ENCODE results near the gene KLHL18. TPM values are rescaled to one million over a fixed set of nuclear protein-coding genes. Genes with fewer than 3 reads are reported as not detected.
"Not testable (repeated sequence)": the region's sequence is repeated elsewhere in the genome, so short reads cannot be mapped to it uniquely, and the experiment has no call there.

KLHL18 gene
- total RNA-seq, 1 donor from 2014 or later = 20.3 TPM

DNA sequence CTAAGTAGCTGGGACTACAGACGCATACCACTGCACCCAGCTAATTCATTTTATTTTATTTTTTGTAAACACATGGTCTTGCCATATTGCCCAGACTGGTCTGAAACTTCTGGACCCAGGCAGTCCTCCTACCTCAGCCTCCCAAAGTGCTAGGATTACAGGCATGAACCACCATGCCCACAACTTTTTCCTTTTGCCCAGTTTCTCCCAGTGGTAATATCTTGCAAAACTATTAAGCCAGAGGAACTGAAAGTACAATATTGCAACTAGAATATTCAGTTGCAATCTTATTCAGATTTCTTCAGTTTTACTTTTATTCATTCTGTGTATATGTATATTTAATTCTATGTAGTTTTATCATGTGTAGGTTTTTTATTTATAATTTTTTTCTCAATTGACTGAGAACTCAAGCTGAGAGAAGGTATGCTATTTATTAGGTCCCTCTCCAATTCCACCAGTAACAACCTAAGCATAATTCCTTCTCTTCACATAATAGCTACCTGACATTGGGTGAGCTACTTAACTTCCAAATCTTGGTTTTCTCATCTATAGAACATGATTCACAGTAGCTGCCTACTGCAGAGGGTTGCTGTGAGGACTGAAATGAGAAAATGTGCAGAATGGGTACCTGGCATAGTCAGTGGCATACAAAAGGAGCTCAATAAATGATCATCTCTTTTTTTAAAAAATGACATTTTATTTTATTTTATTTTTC lies 30.8 kb downstream of the KLHL18 start:
- no peak for DNase-seq (ENCODE audit: low read depth in 2 of 2)

DNA sequence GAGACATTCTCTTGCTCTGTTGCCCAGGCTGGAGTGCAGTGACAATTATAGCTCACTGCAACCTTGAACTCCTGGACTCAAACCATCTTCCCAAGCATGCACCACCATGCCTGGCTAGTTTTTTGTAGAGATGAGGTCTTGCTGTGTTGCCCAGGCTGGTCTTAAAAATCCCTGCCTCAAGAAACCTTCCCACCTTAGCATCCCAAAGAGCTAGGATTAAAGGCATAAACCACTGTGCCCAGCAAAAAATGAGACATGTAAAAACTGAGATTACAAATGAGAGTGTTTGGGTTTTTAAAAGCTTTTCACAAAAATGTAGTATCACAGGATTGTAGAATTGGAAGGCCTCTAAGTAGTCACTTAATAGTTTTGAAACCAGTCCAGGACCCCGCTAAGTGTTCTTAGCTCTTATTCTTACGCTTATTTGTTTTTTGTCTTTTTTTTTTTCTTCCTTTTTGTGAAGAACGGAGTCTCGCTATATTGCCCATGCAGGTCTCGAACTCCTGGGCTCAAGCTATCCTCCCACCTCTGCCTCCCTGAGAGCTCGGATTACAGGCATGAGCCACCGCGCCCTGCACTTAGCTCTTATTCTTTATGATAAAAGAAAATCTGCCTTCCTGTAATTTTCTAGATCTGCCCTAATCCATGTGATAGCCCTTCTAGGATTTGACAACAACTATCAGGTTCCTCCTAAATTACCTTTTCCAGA lies 31.5 kb downstream of the KLHL18 start:
- no peak for DNase-seq (ENCODE audit: low read depth in 2 of 2)

DNA sequence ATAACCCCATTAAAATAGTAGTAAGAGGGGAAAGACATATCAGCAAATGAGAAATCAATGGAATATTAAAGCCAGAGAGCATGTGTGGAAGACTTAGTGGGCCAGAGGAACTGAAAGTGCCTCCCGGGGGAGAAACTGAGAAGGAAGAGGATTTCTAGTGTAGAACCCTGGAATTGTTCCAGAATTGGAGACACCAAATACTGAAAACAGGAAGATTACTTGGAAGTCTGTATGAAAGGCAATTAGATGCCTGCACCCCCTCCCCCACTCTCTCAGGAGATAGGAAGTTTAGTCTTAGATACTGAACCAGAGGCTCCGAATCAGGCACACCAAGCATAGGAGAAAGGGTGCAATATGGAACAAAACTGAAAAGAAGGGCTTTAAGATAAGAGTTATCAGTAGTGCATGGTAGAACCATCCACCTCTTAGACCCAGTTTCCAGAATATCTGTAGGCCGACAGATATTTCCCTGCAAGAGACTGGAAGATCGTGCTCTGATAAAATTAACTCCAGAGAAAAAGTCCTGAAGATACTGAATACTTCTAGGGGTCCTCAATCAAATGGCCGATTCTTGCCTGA lies 32.4 kb downstream of the KLHL18 start:
- peak in 1 of 2 donors; percentile 71 for DNase-seq (ENCODE audit: low read depth in 2 of 2)

DNA sequence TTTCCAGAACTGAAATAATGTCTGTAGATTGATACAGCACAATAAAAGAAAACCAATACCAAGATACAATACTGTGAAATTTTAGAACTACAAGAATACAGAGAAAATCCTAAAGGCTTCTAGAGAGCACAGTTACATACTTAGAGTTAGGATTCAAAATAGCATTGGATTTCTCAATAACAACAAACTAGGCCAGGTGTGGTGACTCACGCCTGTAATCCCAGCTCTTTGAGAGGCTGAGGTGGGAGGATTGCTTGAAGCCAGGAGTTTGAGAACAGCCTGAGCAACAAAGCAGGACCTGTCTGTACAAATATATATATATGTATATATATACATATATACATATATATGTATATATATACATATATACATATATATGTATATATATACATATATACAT lies 33.4 kb downstream of the KLHL18 start:
- DNase-seq (ENCODE audit: low read depth in 2 of 2) = not testable (repeated sequence)

DNA sequence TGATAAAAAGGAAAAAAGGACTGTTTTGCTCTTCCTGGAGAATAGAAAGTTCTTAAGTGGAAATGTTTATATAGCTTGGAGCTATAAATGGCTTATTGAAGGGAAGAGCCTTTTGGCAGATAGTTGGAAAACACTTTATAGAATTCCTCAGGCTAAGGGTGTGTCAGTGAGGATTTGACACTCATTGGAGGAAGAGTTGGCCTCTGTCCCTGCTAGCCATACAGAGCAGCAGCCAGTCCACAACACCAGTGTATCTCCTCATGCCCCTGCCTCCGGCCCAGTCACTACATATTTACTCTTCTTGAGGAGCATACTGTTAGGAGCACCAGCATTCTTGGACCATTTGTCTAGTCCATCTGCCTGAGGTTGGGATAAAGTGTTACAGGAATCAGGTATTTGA lies 36.2 kb downstream of the KLHL18 start:
- DNase-seq (ENCODE audit: low read depth in 2 of 2) = no peak

DNA sequence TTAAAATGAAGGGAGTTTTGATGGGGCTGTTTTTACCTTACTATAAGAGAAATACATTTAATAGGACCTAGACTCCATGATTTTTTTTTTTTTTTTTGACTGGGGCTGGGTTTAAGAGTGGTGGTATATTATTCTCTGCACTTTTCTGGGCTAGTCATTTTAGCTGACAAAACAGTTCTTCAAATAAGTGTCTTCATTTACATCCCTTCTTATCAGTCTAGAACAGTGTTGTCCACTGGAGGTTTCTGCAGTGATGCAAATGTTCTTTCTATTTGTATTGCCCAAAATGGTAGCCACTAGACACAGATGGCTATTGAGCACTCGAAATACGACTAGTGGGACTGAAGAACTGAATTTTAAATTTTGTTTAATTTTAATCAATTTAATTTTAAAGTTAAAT lies 37.2 kb downstream of the KLHL18 start:
- no peak for DNase-seq (ENCODE audit: low read depth in 2 of 2)

DNA sequence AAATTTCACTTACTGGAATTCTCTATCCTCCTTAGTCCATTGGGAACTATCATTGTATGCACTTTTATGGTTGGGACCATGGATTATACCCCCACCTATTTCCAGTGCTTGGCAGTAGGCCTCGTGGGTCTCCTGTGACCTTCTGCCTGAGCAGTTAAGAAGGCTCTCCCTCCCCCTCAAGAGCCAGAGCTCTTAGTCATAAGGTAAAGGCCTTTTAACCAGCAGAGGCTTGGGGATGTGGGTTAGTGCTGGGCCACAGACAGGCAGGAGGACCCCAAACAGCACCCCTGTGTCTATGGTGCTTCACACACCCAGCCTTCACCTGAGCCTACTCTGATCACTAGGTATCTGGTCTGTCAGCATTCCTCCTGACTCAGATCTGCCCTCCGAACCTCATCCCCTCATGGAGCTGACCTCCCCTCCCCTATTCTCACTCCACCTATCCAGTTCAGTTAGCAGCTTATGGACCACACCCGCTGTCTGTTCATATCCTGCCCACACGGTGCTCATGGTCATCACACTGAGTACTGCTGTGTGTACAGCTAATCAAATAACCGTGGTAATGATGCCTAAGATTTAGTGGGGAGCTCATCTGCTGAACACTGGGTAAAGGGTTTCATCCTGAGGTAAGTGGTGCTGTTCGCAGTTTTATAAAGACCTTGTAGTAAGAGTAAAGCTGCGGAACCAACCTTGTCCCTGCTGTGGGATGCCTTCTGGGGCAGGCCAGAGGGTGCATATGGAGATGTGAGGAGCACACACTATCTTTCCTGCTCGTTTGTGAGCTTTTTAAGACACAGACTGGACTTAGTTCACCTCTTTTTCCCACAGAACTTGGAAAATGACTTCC lies 40.9 kb downstream of the KLHL18 start:
- no peak for DNase-seq (ENCODE audit: low read depth in 2 of 2)

DNA sequence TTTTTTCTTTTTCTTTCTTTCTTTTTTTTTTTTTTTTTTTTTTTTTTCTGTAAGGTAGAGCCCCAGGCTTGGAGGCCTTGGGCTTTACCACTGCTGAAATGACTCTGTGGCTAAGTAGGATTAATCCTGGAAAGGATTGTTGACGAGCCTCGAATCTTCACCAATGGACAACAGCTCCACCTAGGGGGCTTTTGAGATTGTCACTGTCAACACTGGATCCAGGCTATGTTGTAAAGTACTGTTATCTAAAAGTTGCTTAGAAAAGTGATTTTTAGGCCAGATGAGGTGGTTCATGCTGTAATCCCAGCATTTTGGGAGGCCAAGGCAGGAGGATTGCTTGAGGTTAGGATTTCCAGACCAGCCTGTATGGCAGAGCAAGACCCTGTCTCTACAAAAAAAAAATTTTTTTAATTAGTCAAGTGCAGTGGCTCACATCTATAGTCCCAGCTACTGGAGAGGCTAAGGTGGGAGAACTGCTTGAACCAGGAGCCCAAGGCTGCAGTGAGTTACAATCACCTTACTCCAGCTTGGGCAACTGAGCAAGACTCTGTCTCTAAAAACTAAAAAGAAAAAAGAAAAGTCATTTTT lies 41.6 kb downstream of the KLHL18 start:
- peak; percentile 79 to 81 for DNase-seq (ENCODE audit: low read depth in 2 of 2)

DNA sequence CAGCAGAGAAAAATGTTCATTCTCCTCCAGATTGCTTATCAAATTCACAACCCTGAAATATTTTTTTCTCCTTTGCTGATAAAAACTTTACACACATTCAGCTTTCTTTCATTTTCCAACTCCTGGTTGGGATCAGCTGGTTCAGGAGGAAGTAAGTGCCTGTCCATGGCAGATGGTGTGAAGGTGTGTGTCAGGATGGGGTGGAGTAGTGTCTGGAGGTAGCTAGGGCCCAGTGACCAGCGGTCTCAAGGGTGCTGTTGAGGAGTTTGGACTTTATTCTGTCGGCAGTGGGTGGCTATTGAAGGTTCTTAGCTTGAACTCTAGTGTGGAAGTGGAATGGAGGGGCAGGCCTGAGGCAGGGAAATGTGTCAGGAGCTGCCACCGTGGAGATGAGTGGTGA lies 51.2 kb downstream of the KLHL18 start:
- DNase-seq (ENCODE audit: low read depth in 2 of 2) = no peak

DNA sequence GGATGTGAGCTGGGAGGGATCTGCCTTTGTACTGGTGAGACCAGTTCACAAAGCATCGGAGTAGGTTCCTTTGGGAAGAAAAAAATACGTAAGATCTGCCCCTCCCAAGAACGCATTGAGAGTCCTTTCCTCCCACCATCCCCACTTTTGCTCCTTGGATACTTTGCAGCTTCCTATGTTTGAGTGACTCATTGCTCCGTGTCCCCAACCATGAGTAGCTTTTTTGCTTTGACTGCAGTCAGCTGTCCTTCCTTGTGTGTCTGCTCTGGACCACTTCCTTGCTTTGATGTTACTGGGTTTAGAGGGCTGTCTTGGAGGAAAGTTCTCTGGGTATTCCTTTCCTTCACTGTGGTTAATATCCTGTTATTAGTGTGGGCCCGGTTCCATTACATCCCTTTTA lies 54.9 kb downstream of the KLHL18 start:
- peak in 1 of 2 donors; percentile 12 for DNase-seq (ENCODE audit: low read depth in 2 of 2)

DNA sequence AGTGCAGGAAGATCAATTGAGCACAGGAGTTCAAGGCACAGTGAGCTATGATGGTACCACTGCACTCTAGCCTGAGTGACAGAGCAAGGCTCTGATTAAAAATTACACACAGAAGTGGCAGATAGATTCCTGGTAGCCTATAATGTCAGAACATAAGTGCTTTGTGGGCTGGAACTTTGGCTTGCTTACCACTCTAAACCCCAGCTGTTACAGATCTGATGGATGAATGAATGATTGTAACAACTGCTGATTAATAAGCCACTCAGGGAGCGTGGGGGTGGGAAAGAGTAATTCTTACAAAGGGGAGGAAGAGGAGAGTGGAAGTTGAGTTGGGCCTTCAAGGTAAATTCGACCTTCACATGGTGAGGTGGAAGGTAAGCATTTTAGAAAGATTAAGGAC lies 57.2 kb downstream of the KLHL18 start:
- DNase-seq (ENCODE audit: low read depth in 2 of 2) = no peak

DNA sequence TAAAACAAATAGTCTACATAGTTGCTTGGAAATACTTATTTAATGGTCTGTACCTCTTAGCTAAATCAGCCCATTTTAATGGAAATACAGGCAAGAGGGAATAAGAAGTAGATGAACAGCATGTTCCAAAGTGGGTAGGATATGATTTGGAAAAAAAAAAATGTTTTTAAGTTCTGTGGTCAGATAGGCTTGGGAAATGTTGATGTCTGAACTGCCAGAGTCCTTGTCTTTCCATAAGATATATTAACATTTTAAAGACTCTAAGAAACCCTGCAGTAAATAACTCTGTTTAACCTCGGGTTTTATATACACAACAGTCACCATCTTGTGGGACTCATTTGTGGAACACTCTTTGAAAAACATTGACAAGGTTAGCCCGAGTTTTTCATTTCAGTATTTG lies 58.1 kb downstream of the KLHL18 start:
- no peak for DNase-seq (ENCODE audit: low read depth in 2 of 2)

DNA sequence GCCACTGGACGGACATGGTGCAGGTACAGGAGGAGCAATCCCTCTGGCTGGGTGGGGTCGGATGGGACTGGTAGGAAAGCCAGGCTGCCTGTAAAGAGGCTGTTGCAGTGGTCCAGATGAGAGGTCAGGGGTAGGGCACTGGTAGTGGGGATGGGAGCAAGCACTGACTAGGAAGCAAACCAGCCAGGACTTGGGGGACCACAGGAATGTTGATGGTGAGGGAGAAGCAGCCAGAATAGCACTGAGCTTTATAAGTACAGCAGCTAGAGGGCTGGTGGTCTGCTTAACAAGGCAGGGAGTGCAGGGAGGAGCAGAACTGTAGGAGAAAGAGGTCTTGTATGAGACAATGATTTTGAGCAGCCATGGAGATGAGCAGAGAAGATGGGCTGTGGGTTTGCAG lies 59.4 kb downstream of the KLHL18 start:
- DNase-seq (ENCODE audit: low read depth in 2 of 2) = no peak

DNA sequence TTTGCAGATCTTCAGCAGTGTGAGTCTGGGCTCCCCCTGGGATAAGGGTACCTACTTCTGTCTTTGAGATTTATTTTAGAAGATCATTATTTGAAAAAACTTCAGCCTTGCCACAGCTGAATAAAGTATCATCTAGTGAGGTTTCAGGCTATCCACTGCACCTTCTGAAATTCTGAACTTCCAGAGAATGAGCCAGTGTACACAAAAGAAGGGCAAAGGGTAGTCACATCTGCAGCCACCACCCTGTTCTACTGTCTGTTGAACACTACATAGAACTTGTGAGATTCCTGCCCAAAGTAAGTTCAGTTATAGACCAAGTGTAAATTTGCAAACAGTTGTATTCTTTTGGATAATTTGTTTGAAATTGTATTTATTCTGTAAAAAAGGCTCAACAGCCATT lies 60.1 kb downstream of the KLHL18 start:
- DNase-seq (ENCODE audit: low read depth in 2 of 2) = no peak

DNA sequence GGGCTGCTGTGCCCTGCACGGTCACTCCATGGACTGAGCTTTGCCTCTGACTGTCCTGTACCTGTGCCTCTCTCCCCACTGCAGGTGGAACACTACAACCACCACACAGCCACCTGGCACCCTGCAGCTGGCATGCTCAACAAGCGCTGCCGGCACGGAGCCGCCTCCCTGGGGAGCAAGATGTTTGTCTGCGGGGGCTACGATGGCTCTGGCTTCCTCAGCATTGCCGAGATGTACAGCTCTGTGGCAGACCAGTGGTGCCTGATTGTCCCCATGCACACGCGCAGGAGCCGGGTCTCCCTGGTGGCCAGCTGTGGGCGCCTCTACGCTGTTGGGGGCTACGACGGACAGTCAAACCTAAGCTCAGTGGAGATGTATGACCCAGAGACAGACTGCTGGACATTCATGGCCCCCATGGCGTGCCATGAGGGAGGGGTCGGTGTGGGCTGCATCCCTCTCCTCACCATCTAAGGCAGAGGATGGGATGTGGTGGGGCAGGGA lies 60.8 kb downstream of the KLHL18 start:
- DNase-seq (ENCODE audit: low read depth in 2 of 2) = no peak

DNA sequence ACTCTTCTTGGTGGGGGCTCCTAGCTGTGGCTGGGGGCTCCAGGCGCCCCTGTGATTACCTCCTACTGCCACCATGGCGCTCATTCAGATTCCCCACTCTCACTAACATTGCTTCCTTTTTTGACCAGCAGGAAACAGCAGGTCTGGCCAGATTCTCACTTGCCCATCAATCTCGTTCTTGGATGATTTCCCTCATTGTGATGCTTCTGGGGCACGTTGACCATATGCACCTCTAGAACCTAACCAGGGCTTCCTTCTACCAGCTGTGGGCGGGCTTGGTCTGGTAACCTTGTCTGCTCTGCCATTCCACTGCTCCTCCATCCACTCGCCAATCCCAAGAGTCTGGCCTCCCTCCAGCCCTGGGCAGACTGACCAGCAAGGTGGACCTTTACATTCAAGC lies 62.2 kb downstream of the KLHL18 start:
- DNase-seq (ENCODE audit: low read depth in 2 of 2) = peak; percentile 14 to 38

DNA sequence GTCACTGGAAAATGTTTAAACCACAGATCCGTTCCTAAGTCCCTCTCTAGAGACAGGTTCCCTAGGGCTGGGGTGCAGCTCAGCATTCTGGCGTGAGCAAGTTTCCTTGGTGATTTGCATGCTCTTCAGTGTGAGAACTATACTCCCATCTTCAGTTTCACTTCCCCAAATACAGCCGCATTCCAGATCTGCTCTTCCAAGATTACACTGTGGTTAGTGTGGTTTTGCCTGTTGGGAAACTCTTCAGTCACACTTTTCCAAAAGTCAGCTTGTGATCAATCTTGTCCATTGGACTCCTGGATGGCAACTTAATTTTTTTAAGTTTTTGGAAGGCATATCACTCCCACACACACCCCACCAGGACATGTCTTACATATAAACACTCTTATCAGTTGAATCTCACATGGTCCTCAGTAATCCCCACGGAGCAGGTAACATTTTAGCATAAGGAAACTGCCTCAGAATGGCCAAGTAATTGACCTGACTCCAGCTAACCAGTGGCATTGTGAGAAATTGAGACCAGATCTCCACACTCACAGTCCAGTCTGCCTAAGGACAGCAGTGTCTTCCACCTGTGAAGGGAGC lies 64.6 kb downstream of the KLHL18 start:
- no peak for DNase-seq (ENCODE audit: low read depth in 2 of 2)

DNA sequence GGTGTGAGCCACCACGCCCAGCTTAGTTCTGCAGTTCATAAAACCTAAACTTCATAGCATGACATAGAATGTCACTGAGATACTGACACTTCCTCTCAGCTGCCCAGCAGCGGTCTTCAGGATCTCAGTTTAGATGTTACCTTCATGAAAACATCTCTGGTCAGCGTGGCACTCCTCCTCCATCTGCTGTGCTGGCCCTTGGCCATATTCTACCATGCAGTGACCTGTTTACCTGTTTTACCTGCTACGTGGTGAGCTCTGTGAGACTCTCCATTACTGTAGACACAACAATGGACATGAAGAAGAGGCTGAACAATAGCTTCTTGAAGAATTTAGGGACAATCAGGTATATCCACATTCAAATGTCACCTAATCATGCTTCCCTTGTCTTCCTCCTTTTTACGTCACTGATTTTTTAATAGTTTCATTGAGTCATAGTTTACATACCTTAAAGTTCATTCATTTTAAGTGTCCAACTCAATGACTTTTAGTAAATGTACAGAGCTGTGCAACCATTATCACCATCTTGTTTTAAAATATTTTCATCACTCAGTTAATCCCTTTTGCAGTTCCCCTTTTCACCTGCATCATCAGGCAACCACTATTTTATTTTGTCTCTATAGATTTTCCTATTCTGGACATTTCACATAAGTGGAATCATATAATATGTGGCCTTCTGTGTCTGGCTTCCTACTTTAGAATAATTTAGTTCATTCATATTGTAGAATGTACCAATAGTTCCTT lies 65.8 kb downstream of the KLHL18 start:
- no peak for DNase-seq (ENCODE audit: low read depth in 2 of 2)

DNA sequence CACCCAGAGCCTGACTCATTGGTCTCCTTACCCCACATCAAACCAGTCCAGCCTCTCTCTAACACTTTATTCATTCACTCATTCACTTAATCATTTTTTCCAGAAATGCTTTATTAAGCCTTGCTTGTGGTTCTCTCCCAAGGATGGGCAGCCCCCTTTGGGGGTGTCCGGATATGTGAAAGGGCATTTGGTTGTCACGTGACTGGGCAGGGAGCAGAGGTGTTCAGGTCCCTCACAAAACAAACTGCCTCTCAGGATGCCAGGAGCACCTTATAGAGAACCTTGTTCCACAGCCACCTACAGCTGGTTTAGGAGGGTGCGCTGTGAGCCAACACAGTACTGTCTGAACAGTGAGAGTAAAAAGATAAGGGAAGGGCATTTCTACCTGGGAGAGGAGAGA lies 72.3 kb downstream of the KLHL18 start:
- no peak for DNase-seq (ENCODE audit: low read depth in 2 of 2)

DNA sequence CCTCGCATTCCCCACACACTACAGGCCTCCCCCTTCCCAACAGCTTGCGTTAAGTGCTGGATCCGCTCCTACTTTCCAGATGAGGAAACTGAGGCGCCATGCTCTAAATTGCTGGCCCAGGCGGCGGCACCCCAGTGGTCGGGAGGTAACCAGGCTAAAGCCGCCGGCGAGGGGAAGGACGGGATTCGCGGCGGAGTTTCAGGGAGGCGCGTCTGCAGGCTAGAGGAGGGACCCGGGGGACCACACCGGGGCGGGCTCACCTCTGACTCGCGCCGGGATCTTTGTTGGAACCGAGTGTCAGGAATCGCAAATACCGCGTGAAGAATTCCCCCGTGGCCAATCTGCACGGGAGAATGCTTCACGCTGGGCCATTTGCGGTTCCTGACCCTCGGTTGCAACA lies 73.5 kb downstream of the KLHL18 start:
- no peak for DNase-seq (ENCODE audit: low read depth in 2 of 2)
